Neural progenitor cell (in vitro differentiated cells): ENCODE data around the gene ATL1.

Source experiments
- CTCF ChIP-seq: fragments of 200-600 bp; sonication (generic); IDR thresholded peaks from 2 replicates; pipeline ENCODE4 v1.5.1; 2017; ENCODE audit warnings: antibody characterized with exemption, mild to moderate bottlenecking
- EZH2 ChIP-seq: fragments of 200-600 bp; sonication (generic); IDR thresholded peaks from 2 replicates; pipeline ENCODE4 v1.6.1; 2017; ENCODE audit warnings: antibody characterized with exemption, mild to moderate bottlenecking, moderate library complexity

- no peak for TF ChIP-seq CTCF
- no peak for TF ChIP-seq EZH2
These were observed 43.6 kb downstream of the ATL1 start for GRCh38 chr14:50603565-50603964.
